Frontal cortex (tissue), 4 donors: ENCODE measurements around the gene CPNE4. TPM values are rescaled to one million over a fixed set of nuclear protein-coding genes. Genes with fewer than 3 reads are reported as not detected.
"Not testable (repeated sequence)": the region's sequence is repeated elsewhere in the genome, so short reads cannot be mapped to it uniquely, and the experiment has no call there.

ENCODE experiments used
- DNase-seq, 2 donors: peaks; one replicate each; pipeline ENCODE4 v3.0.0; 2012; ENCODE audit warnings: low spot score in 2 of 2
- FAIRE-seq: peaks from 2 replicates; lab custom pipeline; 2012; peaks lifted over from hg19 to GRCh38; lab: Jason Lieb, UNC
- small RNA-seq: library from RNA; depleted of rRNA; stranded (forward); fragments of <200 nt; gene quantifications from one replicate; pipeline ENCODE3, GENCODE V24; 2014
- total RNA-seq: library from RNA; depleted of rRNA; stranded (reverse); fragments of >200 nt; gene quantifications from one replicate; pipeline ENCODE4 v1.2.3, GENCODE V29; 2014
- donor health status: control.
- donor health status: control.
- donor health status: control.

Gene CPNE4
- total RNA-seq, 1 donor from 2014 or later: 14.7 TPM

GRCh38 chr3:131526801-131527347, 507.9 kb downstream of the CPNE4 start:
- no peak for FAIRE-seq

DNA sequence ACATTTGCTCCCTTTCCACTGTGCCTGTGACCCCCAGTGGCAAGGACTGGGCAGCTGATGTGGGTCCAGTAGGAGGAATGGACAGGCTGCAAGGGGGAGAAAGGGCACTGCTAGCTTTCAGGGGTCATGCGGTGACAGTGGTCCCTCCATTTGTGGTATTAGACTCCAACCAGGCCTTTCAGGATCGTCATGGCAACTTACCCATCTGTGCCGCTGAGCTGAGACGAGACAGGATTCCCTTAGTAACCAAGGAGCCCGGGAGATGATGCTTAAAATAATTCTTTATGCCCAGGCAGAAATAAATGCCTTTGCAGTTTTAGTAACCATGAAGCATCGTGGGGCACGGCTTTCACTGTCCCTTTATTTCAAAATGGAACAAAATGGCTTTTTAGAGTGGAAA, 516.1 kb downstream of the CPNE4 start:
- FAIRE-seq: no peak
- DNase-seq: no peak

More at GRCh38 chr3:131526801-131527347, 507.9 kb downstream of the CPNE4 start:
- DNase-seq: no peak

GRCh38 chr3:131505421-131505820, 529.4 kb downstream of the CPNE4 start:
- no peak for DNase-seq
- FAIRE-seq: no peak

DNA sequence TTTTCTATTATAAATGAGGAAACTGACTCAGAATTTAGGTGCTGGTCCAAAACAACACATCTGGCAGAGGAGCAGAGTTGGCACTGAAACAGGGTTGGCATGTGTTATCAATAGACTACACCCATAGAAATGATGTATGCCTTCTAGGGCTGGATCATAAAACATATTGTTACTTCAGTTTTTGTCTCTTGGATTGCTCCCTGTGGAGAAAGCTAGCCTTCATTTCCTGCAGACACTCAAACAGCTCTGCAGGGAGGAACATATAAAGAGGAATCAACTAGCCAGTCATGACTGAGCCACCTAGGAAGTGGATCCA, 531.5 kb downstream of the CPNE4 start:
- no peak for DNase-seq
- FAIRE-seq: no peak

DNA sequence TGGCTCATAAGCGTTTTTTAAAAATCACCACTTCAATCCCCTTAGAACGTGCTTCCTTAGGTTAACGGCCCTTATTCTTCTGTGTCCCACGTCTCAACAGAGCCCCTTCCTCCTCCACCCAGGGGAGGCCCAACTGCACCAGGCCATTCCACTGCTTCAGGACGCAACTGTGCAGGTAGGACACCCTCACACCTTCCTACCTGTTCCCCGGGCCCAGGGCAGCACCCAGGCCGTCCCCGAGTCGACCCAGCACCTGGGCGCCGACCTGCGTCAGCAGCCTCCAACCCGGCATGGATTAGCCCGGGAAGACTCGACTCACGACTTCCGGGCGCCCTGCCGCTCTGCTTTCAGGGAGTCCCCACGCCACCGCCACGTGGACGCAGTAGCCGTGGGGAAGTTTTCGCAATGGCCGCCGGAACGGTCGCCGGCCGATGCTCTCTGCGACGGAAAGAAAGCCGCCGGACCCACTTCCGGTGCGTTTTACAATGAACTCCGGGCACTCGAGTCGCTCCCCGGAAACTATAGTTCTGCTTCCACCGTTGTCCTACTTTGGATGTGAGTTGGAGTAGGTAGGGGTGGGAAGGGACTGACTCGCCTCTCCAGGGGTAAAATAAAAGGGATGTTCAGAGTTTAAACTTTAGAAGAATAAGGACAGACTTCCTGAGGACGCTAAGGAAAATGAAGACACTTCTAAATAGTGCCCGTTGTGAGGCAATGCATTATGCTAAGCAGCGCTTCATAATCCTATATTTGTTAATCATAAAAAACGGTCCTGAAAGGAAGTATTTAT, 532.1 kb downstream of the CPNE4 start, which contains the start of gene MRPL3:
Gene MRPL3, minus strand, starts transcription at position 442 of the 790 bp plus-strand sequence. Its CDS starts 150 bp downstream, at position 292.
- DNase-seq: peak; percentile 55 to 70

DNA sequence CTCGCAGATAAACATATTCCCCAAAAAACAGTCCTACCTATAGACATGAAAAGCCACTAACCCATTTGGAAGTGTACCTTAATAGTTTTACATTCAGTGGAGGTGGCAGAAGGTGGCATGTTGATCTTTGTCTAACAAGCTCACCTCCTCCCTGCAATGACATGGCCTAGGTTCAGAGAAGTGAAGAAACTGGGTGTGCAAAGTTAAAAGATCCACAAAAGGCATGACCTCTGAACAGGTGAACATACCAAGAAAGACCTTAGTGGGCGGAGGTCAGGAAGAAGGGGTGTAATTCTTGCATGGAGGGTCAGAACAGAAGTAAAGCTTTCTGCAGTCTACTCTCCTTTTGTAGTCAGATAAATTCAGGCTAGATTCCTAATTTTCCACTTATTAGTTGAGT, 532.9 kb downstream of the CPNE4 start:
- FAIRE-seq (no peak), DNase-seq (no peak)

More for the DNA sequence above, 532.1 kb downstream of the CPNE4 start, which contains the start of gene MRPL3:
- FAIRE-seq: no peak

DNA sequence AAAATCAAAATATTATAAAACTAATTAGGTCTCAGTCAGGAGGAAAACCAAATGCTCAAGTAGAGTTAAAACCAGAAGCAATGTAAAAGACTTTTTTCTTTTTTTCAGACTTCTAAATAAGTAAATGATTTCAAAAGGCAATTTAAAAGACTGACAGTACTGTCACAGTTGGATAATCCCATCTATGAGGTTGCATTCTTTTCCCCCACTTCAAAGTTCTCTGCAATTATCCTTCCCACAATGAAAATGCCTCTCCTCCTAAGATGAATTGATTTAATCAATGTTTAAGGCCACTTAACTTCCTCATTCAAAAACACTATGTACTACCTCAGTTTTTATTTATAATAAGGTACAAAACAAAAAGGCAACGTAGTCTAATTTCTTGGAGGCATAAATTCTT, 540.1 kb downstream of the CPNE4 start:
- no peak for FAIRE-seq
- DNase-seq: no peak

GRCh38 chr3:131491775-131492174, 543.0 kb downstream of the CPNE4 start:
- FAIRE-seq: no peak
- no peak for DNase-seq

- DNase-seq (no peak), FAIRE-seq (no peak)
Measured at GRCh38 chr3:131491084-131491483, 543.7 kb downstream of the CPNE4 start.

- DNase-seq, FAIRE-seq: not testable (repeated sequence)
Measured at GRCh38 chr3:131486545-131486944, 548.3 kb downstream of the CPNE4 start.

GRCh38 chr3:131485119-131485518, 549.7 kb downstream of the CPNE4 start:
- FAIRE-seq: no peak
- no peak for DNase-seq

- DNase-seq: no peak
- FAIRE-seq: no peak
Measured at GRCh38 chr3:131484496-131485111, 550.2 kb downstream of the CPNE4 start.

Small RNAs within 50 kb of the gene (small RNA-seq; reads per million reads assigned to genes)
- gene AC107027.2: not detected
- not detected for gene MIR5704
